AG10803 (cell line): Measurements from ENCODE around the gene ACO2.
A peak's percentile ranks its signal among the peaks of the same experiment; 100 is the strongest.

Experiments used
- DNase-seq: peaks from one replicate; pipeline ENCODE4 v3.0.0; 2010; ENCODE audit warnings: low read depth
- H3K4me3 ChIP-seq: 2 replicates; pipeline ENCODE4 v1.5.1; 2011; ENCODE audit warnings: mild to moderate bottlenecking, low read length, control low read depth
- TF ChIP-seq, protein P1 (sequence below): conservative IDR thresholded peaks from 2 replicates; pipeline ENCODE4 v1.5.1; 2011; ENCODE audit warnings: mild to moderate bottlenecking, low read length, control low read depth, inconsistent platforms

Gene ACO2

GRCh38 chr22:41479671-41480396 is 10.9 kb downstream of the ACO2 start:
- DNase-seq, result peak; percentile 54

GRCh38 chr22:41480397-41480735 is 11.4 kb downstream of the ACO2 start:
- no peak overlapping the region for H3K4me3 ChIP-seq
- DNase-seq, result peak; percentile 64
- TF ChIP-seq, protein P1, sequence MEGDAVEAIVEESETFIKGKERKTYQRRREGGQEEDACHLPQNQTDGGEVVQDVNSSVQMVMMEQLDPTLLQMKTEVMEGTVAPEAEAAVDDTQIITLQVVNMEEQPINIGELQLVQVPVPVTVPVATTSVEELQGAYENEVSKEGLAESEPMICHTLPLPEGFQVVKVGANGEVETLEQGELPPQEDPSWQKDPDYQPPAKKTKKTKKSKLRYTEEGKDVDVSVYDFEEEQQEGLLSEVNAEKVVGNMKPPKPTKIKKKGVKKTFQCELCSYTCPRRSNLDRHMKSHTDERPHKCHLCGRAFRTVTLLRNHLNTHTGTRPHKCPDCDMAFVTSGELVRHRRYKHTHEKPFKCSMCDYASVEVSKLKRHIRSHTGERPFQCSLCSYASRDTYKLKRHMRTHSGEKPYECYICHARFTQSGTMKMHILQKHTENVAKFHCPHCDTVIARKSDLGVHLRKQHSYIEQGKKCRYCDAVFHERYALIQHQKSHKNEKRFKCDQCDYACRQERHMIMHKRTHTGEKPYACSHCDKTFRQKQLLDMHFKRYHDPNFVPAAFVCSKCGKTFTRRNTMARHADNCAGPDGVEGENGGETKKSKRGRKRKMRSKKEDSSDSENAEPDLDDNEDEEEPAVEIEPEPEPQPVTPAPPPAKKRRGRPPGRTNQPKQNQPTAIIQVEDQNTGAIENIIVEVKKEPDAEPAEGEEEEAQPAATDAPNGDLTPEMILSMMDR, result no peak

More at GRCh38 chr22:41479671-41480396, 10.9 kb downstream of the ACO2 start:
- TF ChIP-seq, protein P1, result no peak
- H3K4me3 ChIP-seq, result no peak overlapping the region

- peak; percentile 57 for DNase-seq
- TF ChIP-seq, protein P1, result no peak
- no peak overlapping the region for H3K4me3 ChIP-seq
Observed at GRCh38 chr22:41481131-41481830, 12.4 kb downstream of the ACO2 start.

- TF ChIP-seq, protein P1, result no peak
- H3K4me3 ChIP-seq, result no peak overlapping the region
- no peak for DNase-seq
Observed at GRCh38 chr22:41481925-41482318, 13.0 kb downstream of the ACO2 start.

GRCh38 chr22:41482319-41482935 is 13.5 kb downstream of the ACO2 start:
- TF ChIP-seq, protein P1, result no peak
- DNase-seq, result peak; percentile 70
- H3K4me3 ChIP-seq, result no peak overlapping the region

DNA sequence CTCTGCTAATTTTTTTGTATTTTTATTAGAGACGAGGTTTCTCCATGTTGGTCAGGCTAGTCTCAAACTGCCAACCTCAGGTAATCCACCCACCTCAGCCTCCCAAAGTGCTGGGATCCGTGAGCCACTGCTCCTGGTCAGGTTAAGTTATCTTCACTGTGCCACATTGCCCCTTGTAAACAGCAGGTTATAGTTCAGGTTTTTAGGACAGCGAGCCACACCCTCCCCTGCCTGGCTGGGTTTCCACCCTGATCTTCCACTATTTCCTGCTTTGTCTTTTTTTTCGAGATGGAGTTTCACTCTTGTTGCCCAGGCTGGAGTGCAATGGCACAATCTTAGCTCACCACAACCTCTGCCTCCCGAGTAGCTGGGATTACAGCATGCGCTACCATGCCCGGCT is 16.1 kb downstream of the ACO2 start:
- no peak for DNase-seq
- no peak overlapping the region for H3K4me3 ChIP-seq
- TF ChIP-seq, protein P1, result no peak
